BJ (cell line): ENCODE data around the gene MFAP2. TPM values are rescaled to one million over a fixed set of nuclear protein-coding genes. Genes with fewer than 3 reads are reported as not detected.

ENCODE experiments used
- CTCF ChIA-PET: fragments of 350-600 bp; formaldehyde crosslinking; extraction: SDS; loops from one replicate; lab custom pipeline; 2021; ENCODE audit warnings: antibody characterized with exemption, inconsistent platforms; lab: Yijun Ruan, JAX
- POLR2A ChIA-PET: fragments of 300-600 bp; sonication (Branson Sonifier 250); formaldehyde crosslinking; extraction: SDS; loops from one replicate; lab custom pipeline; 2021; ENCODE audit warnings: antibody characterized with exemption; lab: Charles Lee
- DNase-seq: peaks from one replicate; pipeline ENCODE4 v3.0.0-alpha.2; 2011; ENCODE audit warnings: low read depth
- H3K27me3 ChIP-seq: 2 replicates; pipeline ENCODE4 v1.6.0; 2011; ENCODE audit warnings: low read length; ENCODE audit not compliant: control insufficient read depth, insufficient read depth
- H3K36me3 ChIP-seq: 2 replicates; pipeline ENCODE4 v1.5.1; 2011; ENCODE audit warnings: low read length; ENCODE audit not compliant: control insufficient read depth, insufficient read depth
- H3K4me3 ChIP-seq: 2 replicates; pipeline ENCODE4 v1.5.1; 2011; ENCODE audit warnings: low read depth, mild to moderate bottlenecking, control low read depth, low read length
- polyA plus RNA-seq: library from polyadenylated mRNA; depleted of rRNA; stranded (reverse); fragments of >200 nt; gene quantifications from 2 replicates; pipeline ENCODE4 v1.2.3, GENCODE V29; 2011
- TF ChIP-seq, protein P1 (sequence below): IDR thresholded peaks from 2 replicates; pipeline ENCODE4 v1.5.1; 2011; ENCODE audit warnings: low read depth, mild to moderate bottlenecking, control low read depth, inconsistent platforms, low read length, moderate library complexity; ENCODE audit not compliant: insufficient read depth

MFAP2 gene
- polyA plus RNA-seq, 1 experiment = 115 TPM

DNA sequence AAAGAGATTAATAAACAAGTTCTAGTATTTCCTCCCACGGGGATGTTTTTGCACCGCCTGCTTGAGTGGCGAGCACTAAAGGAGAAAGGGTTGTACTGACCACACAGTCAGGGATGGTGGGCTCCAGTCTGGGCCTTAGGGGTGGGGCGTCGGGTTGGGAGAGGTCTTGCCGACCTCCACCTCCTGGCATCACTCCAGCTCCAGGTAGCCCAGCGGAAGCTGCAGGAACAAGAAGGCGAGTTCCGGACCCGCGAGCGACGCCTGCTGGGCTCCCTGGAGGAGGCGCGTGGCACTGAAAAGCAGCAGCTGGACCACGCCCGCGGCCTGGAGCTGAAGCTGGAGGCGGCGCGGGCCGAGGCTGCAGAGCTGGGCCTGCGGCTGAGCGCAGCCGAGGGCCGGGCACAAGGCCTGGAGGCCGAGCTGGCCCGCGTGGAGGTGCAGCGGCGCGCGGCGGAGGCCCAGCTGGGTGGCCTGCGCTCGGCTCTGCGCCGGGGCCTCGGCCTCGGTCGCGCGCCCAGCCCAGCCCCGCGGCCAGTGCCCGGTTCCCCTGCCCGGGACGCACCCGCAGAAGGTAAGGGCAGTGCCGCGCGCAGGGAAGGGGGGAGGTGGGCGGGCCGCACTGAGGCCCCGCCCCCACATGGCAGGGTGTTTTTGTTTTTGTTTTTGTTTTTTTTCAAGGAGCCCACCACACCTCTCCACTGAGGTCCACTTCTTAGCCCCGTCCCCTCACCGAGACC, 19.7 kb downstream of the MFAP2 start:
- TF ChIP-seq, protein P1, sequence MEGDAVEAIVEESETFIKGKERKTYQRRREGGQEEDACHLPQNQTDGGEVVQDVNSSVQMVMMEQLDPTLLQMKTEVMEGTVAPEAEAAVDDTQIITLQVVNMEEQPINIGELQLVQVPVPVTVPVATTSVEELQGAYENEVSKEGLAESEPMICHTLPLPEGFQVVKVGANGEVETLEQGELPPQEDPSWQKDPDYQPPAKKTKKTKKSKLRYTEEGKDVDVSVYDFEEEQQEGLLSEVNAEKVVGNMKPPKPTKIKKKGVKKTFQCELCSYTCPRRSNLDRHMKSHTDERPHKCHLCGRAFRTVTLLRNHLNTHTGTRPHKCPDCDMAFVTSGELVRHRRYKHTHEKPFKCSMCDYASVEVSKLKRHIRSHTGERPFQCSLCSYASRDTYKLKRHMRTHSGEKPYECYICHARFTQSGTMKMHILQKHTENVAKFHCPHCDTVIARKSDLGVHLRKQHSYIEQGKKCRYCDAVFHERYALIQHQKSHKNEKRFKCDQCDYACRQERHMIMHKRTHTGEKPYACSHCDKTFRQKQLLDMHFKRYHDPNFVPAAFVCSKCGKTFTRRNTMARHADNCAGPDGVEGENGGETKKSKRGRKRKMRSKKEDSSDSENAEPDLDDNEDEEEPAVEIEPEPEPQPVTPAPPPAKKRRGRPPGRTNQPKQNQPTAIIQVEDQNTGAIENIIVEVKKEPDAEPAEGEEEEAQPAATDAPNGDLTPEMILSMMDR = peak; percentile 85
- ChIA-PET CTCF (interaction anchor here (0.7 to 4.1 kb wide), 23 partner anchors 11 to 173 kb away, joined by 3 to 55 read pairs (median 5); no protein-coding TSS in a partner anchor), POLR2A (no interaction called here)
- Histone ChIP-seq H3K36me3 (peaks cover 3% of the 10 kb centered on the region; the same call in 1 of the 2 replicates), H3K4me3 (peak overlapping the region; percentile 25), H3K27me3 (no peaks in the 10 kb centered on the region)
- DNase-seq = no peak

DNA sequence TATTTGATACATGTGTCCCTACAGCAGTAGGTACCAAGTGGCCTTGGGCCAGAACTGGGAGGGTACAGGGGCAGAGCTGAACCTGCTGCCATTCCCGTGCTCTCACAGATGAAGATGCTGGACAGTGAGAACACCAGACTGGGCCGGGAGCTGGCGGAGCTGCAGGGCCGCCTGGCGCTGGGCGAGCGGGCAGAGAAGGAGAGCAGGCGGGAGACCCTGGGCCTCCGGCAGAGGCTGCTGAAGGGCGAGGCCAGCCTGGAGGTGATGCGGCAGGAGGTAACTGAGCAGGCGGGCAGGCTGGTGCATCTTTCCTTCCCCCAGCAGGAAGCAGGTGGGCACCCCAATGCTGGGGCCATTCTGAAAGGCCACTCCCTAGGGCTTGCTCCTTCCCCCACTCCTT, 21.9 kb downstream of the MFAP2 start:
- peaks cover 4% of the 10 kb centered on the region for H3K36me3 ChIP-seq
- H3K27me3 ChIP-seq = no peaks in the 10 kb centered on the region
- H3K4me3 ChIP-seq = no peak overlapping the region
- TF ChIP-seq, protein P1 = no peak
- CTCF ChIA-PET = no interaction called here
- POLR2A ChIA-PET = no interaction called here
- DNase-seq = no peak

DNA sequence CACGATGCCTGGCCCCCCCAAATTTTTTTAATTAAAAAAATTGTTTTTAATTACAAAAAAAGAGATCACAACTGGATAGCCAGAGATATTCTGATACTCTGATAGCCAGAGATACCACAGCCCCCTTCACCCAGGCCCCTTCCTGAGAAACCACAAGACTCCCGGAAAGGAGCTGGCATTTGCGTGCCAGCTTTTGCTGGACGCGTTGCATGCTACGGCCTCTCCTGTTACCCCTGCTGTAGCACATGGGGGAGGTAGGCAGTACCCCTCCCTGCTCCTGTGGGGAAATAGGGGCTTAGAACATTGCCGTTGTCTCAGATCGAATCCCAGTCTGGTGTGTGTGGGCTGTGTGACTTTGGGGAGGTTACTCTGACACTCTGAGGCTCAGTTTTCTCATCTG, 22.7 kb downstream of the MFAP2 start:
- Histone ChIP-seq H3K4me3 (no peak overlapping the region), H3K36me3 (peaks cover 4% of the 10 kb centered on the region), H3K27me3 (no peaks in the 10 kb centered on the region)
- TF ChIP-seq, protein P1 = no peak
- DNase-seq = no peak
- POLR2A ChIA-PET = no interaction called here
- CTCF ChIA-PET = no interaction called here

DNA sequence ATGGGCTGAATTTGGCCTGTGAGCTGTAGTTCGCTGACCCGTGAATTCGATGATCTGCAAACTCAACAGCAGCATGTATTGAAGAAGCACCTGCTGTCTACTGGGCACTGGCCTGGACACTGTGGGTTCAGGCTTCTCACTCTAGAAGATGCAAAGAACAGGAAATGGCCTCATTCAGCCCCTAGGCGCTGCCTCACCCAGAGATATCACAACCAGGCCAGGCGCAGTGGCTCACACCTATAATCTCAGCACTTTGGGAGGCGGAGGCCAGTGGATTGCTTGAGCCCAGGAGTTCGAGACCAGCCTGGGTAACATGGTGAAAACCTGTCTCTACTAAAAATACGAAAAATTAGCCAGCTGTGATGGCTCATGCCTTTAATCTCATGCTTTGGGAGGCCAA, 23.6 kb downstream of the MFAP2 start:
- Histone ChIP-seq H3K36me3 (peaks cover 4% of the 10 kb centered on the region), H3K27me3 (no peaks in the 10 kb centered on the region), H3K4me3 (no peak overlapping the region)
- TF ChIP-seq, protein P1 = no peak
- CTCF ChIA-PET = interaction anchor here (0.6 to 2.6 kb wide), 3 partner anchors 32 to 90 kb away, joined by 3 to 22 read pairs (median 3); no protein-coding TSS in a partner anchor
- POLR2A ChIA-PET = no interaction called here
- DNase-seq = no peak

DNA sequence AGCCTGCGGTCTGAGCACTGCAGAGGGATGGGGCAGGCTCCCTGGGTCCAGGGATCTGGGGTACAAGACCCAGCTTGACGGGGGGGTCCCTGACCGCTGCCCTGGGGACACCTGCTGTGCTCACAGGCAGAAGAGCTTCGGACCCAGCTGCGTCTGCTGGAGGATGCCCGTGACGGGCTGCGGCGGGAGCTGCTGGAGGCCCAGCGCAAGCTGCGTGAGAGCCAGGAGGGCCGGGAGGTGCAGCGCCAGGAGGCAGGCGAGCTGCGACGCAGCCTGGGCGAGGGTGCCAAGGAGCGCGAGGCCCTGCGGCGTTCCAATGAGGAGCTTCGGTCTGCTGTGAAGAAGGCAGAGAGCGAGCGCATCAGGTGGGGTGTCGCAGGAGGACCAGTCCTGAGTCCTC, 25.2 kb downstream of the MFAP2 start:
- no peak overlapping the region for H3K4me3 ChIP-seq
- CTCF ChIA-PET = interaction anchor here (0.7 to 2.6 kb wide), 2 partner anchors 91 to 378 kb away, joined by 3 to 22 read pairs; no protein-coding TSS in a partner anchor
- H3K27me3 ChIP-seq = no peaks in the 10 kb centered on the region
- DNase-seq = no peak
- H3K36me3 ChIP-seq = peaks cover 4% of the 10 kb centered on the region
- POLR2A ChIA-PET = no interaction called here
- TF ChIP-seq, protein P1 = no peak
